NCI-H82 (cell line): ENCODE data around the gene DNAH7.
"Not testable (repeated sequence)": the region's sequence is repeated elsewhere in the genome, so short reads cannot be mapped to it uniquely, and the experiment has no call there.

Source experiments
- DNase-seq: peaks from one replicate; lab custom pipeline; 2025; lab: John Stamatoyannopoulos, UW

DNAH7 gene

GRCh38 chr2:196068271-196069209, at the start of gene DNAH7:
TSS of gene DNAH7 (minus strand) at chr2:196068837. CDS start at chr2:196068711, 126 bp downstream.
- DNase-seq: peak; percentile 89

- DNase-seq: no peak
Measured at GRCh38 chr2:196117214-196117705, 48.6 kb upstream of the DNAH7 start.

GRCh38 chr2:196113061-196113974, 44.7 kb upstream of the DNAH7 start:
- no peak for DNase-seq

- DNase-seq: no peak
Measured at GRCh38 chr2:196112418-196113034, 43.9 kb upstream of the DNAH7 start.

DNA sequence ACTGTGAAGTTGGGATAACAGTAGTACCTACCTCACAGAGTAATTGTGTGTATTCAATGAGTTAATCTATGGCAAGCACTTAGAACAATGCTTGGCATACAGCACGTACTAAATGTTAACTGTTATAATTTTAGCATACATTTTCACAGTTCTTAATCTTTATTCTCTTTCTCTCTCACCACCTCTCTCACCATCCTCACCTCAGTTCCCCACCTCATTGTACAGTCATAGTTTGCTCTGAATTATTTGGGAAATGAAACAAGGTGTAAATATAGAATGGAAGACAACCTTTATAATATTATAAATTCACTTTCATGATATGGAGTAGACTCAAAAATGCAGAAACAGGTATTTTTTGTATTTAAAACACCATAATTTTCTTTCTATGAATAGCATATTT, 40.0 kb upstream of the DNAH7 start:
- DNase-seq: no peak

DNA sequence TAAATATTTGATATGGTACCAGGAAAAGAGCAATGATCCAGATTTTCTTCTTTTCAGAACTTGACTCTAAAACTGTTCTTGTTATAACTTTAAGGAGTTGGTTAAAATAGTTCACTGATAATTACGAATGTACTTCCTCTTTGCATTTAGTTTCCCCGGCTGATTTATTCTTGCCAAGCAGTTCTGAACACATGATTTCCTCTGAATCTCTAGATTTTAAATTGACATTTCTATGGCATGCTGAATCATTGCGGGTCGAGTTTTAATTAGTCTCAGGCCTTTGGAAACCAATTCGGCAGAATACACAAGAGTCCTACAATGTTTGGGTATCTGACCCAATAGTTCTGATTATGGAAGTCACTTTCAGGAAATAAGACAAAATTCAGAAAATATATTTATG, 37.3 kb upstream of the DNAH7 start:
- no peak for DNase-seq

- DNase-seq: no peak
Measured at GRCh38 chr2:196104066-196104465, 35.4 kb upstream of the DNAH7 start.

DNA sequence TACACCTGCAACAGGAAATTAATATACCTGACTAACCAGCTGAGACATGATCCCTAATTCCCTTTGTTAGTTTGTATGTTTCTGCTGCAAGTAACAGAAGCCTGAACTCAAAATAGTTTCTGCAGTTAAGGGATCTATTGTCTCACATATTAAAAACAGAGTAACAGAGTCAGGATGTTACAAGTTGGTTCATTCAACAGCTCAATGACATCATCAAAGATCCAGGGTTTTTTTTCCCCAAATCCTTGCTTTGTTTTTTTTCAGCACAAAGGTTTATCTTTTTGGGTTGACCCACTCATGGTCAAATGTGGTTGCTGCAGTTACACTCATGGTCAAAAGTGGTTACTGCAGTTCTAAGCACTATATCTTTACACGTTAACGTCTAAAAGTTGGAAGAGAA, 35.0 kb upstream of the DNAH7 start:
- DNase-seq: no peak

DNA sequence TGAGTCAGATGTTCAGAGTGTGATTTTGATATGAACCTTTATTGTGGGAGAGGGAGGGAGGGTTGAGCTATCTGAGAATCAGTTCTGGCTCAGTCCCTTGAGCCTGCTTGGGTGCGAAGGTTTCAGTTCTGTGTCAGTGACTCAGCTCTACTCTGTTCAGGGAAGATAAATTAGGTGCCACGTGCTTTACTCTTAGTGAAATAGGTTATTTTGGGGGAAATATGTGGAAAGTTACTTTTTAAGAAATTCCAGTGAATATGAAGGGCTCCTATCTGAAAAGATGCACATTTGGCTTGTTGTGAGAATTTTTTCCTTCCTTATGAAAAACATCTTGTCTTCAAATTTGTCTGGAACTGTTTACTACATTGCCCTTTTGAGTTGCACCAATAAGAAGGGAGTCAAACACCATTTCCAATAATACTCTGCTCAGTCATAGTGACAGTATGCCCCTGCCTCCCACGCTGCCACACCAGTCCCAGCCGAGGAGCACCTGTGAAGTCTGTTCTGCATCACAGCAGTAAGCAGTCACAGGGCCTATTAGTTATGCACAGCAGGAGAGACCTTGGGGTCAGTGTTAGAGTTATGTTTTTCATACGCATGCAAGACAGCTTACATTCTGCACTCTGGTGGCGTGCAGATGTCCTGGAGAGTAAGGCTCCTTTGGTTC, 32.8 kb upstream of the DNAH7 start:
- DNase-seq: no peak

- DNase-seq: no peak
Measured at GRCh38 chr2:196099916-196100315, 31.3 kb upstream of the DNAH7 start.

DNA sequence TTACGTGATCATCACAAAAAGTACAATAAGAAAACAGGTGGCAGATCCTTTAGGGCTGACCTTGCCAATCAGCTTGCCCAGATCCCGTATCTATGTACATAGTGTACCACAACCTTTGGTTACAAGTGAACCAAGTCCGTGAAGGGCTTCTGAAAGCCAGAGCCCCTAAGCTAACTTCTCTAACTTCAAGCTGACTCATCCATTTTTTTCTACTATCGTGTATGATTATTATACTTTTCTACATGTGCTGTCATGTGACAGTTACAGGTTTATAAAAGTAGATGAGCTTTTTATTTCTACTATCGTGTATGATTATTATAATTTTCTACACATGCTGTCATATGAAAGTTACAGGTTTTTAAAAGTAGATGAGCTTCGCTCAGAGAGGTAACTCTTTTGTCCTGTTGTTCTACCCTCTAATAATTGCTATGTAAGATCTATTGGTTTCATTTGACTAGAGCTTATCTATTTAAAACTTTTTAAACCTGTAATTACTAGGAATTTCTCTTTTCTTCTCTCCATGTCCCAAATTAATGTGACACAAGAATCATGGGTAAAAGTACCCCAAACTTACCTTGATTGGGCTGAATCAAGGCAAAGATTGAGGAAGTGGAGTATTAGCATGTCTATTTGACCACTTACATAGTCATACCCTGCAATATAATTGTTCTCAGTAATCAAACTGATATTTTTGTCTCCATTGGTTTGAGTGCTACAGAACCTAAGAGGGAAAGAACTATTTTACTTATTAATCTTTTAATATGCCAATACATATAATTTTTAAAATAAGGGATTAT, 29.4 kb upstream of the DNAH7 start:
- no peak for DNase-seq

GRCh38 chr2:196096982-196097745, 28.5 kb upstream of the DNAH7 start:
- DNase-seq: no peak

- DNase-seq: no peak
Measured at GRCh38 chr2:196096264-196096663, 27.6 kb upstream of the DNAH7 start.

DNA sequence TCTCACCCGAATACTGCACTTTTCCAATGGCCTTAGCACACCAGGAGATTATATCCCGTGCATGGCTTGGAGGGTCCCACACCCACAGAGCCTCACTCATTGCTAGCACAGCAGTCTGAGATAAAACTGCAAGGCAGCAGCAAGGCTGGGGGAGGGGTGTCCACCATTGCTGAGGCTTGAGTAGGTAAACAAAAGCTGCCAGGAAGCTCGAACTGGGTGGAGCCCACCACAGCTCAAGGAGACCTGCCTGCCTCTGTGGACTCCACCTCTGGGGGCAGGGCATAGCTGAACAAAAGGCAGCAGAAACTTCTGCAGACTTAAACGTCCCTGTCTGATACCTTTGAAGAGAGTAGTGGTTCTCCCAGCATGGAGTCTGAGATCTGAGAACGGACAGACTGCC, 20.8 kb upstream of the DNAH7 start:
- not testable (repeated sequence) for DNase-seq

DNA sequence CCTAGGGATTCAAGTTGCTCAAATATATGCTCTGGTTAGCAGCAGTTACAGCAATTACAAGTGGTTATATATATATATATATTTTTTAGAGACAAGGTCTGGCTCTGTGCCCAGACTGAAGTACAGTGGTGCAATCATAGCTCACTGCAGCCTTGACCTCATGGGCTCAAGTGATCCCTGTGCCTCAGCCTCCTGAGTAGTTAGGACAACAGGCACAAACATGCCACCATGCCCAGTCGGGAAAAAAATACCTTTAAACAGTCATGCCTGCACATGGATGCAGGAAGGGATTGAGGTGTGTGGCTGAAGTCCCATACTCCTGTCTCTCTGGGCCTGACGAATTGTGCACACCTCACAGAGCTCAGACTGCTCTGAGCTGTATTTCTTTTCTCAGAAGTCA, 19.6 kb upstream of the DNAH7 start:
- DNase-seq: no peak

DNA sequence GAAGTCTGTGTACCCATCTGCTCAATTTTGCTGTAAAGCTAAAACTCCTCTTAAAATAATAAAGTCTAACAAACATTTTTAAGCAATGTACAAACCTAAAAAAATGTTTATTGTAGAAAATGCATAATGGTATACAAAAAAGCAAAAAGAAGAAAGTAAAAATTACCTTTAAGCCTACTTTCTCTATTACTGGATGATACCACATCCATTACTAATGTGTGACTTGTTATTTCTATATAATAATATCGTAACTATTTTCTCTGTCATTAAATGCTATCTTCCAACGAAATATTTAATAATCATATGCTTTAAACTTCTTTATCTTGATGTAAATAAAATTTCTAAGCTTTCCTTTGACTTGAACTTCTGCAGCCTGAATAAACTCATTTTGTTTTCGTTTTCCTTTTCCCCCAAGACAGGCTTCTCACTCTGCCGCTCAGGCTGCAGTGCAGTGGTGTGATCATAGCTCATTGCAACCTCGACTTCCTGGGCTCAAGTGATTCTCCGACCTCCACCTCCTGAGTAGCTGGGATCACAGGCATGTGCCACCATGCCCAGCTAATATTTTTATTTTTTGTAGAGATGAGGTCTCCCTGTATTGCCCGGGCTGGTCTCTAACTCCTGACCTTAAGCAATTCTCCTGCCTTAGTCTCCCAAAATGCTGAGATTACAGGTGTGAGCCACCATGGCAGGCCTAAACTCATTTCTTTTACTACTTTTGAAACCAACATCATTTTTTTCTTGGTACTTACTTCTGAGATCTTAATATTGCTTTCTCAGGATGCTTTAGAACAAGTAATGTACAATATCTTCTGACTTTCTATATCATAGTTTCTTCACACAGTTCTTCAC, 18.1 kb upstream of the DNAH7 start:
- no peak for DNase-seq

DNA sequence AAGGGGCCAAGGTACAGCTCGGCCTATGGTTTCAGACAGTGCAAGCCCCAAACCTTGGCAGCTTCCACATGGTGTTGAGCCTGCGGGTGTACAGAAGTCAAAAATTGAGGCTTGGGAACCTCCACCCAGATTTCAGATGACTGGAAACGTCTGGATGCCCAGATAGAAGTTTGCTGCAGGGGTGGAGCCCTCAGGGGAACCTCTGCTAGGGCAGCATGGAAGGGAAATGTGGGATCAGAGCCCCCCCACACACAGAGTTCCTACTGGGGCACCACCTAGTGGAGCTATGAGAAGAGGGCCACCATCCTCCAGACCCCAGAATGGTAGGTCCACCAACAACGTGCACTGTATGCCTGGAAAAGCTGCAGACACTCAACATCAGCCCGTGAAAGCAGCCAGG, 15.0 kb upstream of the DNAH7 start:
- DNase-seq: no peak

DNA sequence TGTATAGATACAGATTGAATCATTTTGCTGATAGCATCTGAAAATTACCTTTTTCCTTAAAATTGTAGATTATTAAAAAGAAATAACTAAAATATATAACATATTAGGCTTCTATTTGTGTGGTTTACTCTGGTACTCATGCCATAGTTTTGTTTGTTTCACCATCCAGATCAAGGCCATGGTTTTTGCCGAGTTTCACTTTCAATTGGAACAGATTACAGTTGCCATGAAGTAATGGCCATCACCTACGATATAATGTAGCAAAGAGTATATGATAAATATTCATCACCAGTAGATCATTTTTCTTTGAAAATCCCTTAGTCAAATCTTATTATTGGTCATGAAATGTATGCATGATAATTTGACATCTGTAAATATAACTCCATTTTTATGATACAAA, 11.9 kb upstream of the DNAH7 start:
- DNase-seq: no peak

DNA sequence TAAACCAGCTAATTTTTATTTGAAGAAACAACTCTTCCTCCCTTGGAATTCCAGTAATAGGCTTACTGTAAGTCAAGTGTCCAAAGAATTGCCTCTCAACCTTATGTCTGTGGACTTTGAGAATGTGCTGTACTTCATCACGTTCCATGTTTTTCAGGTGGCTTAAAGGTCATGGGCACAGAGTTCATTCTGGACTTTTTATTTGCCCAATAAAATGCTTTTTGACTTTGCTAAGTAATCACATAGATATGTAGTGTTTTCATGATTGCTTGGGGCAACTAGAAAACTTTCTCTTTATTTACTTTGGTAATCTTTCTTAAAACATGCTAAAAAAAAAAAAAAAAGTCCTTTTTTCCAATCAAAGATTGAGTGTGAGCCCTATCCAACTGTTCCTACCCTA, 10.4 kb upstream of the DNAH7 start:
- DNase-seq: no peak
